ENCODE data around the gene CTCFL. TPM values are rescaled to one million over a fixed set of nuclear protein-coding genes. Genes with fewer than 3 reads are reported as not detected.

CTCFL gene
- total RNA-seq, 1 donor from 2014 or later: not detected

GRCh38 chr20:57566399-57566798 lies 41.5 kb upstream of the CTCFL start:
- H3K36me3 ChIP-seq: no peaks in the 10 kb centered on the region
- intact Hi-C loops (cut with micrococcal nuclease): no loop called here
- peaks cover under 1% of the 10 kb centered on the region for H3K4me1 ChIP-seq
- TF ChIP-seq CTCF (IDR thresholded peaks at IDR 0.05; ENCODE audit: borderline replicate concordance): no peak
- H3K27me3 ChIP-seq (ENCODE audit: low read depth): peaks cover 79% of the 10 kb centered on the region
- no peak overlapping the region for H3K27ac ChIP-seq (replicated peaks)
- H3K4me3 ChIP-seq: no peak overlapping the region
- H3K9me3 ChIP-seq (replicated peaks): no peaks in the 10 kb centered on the region
- no peak for DNase-seq

- no peak for DNase-seq
- TF ChIP-seq CTCF (IDR thresholded peaks at IDR 0.05; ENCODE audit: borderline replicate concordance): no peak
- intact Hi-C loops (cut with micrococcal nuclease): no loop called here
Measured at GRCh38 chr20:57564951-57565642, 40.2 kb upstream of the CTCFL start.

GRCh38 chr20:57564180-57564802 lies 39.4 kb upstream of the CTCFL start:
- no peak overlapping the region for H3K4me3 ChIP-seq
- intact Hi-C loops (cut with micrococcal nuclease): no loop called here
- H3K27ac ChIP-seq (replicated peaks): no peak overlapping the region
- no peaks in the 10 kb centered on the region for H3K36me3 ChIP-seq
- peaks cover 67% of the 10 kb centered on the region for H3K27me3 ChIP-seq (ENCODE audit: low read depth)
- DNase-seq: no peak
- H3K9me3 ChIP-seq (replicated peaks): no peaks in the 10 kb centered on the region
- TF ChIP-seq CTCF (IDR thresholded peaks at IDR 0.05; ENCODE audit: borderline replicate concordance): no peak
- H3K4me1 ChIP-seq: peaks cover 6% of the 10 kb centered on the region

More at GRCh38 chr20:57564951-57565642, 40.2 kb upstream of the CTCFL start:
- H3K27ac ChIP-seq (replicated peaks): no peak overlapping the region
- H3K4me1 ChIP-seq: peaks cover 6% of the 10 kb centered on the region
- H3K4me3 ChIP-seq: no peak overlapping the region
- no peaks in the 10 kb centered on the region for H3K36me3 ChIP-seq
- no peaks in the 10 kb centered on the region for H3K9me3 ChIP-seq (replicated peaks)
- peaks cover 68% of the 10 kb centered on the region for H3K27me3 ChIP-seq (ENCODE audit: low read depth)

GRCh38 chr20:57563522-57563921 lies 38.6 kb upstream of the CTCFL start:
- DNase-seq: no peak
- H3K36me3 ChIP-seq: no peaks in the 10 kb centered on the region
- H3K27me3 ChIP-seq (ENCODE audit: low read depth): peaks cover 67% of the 10 kb centered on the region
- intact Hi-C loops (cut with micrococcal nuclease): no loop called here
- no peak overlapping the region for H3K4me3 ChIP-seq
- no peak for TF ChIP-seq CTCF (IDR thresholded peaks at IDR 0.05; ENCODE audit: borderline replicate concordance)
- H3K27ac ChIP-seq (replicated peaks): no peak overlapping the region
- no peaks in the 10 kb centered on the region for H3K9me3 ChIP-seq (replicated peaks)
- H3K4me1 ChIP-seq: peaks cover 6% of the 10 kb centered on the region

- no peak for DNase-seq
- H3K27me3 ChIP-seq (ENCODE audit: low read depth): peaks cover 69% of the 10 kb centered on the region
- no peak overlapping the region for H3K4me3 ChIP-seq
- no peaks in the 10 kb centered on the region for H3K9me3 ChIP-seq (replicated peaks)
- H3K4me1 ChIP-seq: peaks cover 6% of the 10 kb centered on the region
- intact Hi-C loops (cut with micrococcal nuclease): no loop called here
- no peak overlapping the region for H3K27ac ChIP-seq (replicated peaks)
- no peak for TF ChIP-seq CTCF (IDR thresholded peaks at IDR 0.05; ENCODE audit: borderline replicate concordance)
- no peaks in the 10 kb centered on the region for H3K36me3 ChIP-seq
Measured at GRCh38 chr20:57562541-57563465, 37.9 kb upstream of the CTCFL start.
